ENCODE measurements around the gene CSMD2. TPM values are rescaled to one million over a fixed set of nuclear protein-coding genes. Genes with fewer than 3 reads are reported as not detected.

The CSMD2 gene
- total RNA-seq, 5 donors from 2014 or later (not counting 1 experiment from before 2014, with no cell fraction given): 0.03 TPM; not detected in 4

DNA sequence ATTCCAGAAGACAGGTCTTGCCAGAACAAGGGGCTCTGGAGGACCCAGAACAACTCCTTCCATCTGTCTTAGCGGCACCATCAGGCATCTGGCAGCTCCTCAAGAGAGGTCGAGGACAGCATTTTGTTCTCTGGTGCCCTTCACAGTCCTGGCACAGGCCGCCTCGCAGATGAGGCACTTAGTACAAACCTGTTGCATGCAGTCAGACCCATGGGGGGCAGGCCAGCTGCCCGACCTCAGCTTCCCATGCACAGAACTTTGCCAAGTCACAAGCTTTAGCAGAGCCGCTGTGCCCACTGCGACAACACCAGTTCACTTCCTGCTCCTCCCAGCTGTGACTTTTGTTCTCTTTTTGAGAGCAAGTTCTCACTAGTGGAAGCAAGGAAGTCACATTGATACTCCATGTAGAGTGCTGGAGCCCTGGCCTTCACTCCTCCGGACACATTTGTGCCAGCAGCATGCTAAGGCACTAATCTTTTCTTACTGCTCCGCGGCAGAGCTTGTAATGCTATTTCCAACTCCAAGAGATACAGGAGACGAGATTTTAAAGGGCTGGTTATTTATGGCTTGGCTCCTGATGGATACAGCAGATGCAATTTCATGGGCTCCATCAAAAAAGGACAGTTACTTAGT, 256.6 kb downstream of the CSMD2 start:
- no peaks in the 10 kb centered on the region for H3K4me1 Mint-ChIP-seq
- 73% methylated on average over 7 of the region's 11 CpGs for whole genome bisulfite sequencing (ENCODE audit: insufficient coverage)

DNA sequence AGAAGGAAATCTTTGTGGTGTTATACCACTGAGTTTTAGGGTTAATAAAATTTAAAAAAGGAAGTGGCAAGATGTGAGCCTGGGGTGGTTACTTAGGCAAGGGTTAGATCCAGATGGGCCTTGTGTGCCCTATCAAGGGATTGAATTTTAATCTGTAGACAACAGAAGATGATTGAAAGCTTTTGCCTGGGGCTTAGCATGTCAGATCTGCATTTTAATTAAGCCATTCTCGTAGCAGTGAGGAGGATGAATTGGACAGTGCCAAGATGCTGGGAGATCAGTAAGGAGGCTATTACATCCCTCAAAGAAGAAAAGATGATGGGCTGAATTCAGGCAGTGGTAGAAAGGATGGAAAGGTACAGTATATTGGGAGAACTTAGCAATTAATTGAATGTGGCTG, 258.9 kb downstream of the CSMD2 start:
- Mint-ChIP-seq H3K27me3 (peaks cover 13 to 40% of the 10 kb centered on the region in 2 donors), H3K27ac (no peak overlapping the region), H3K4me3 (no peak overlapping the region), H3K9me3 (peaks cover 0 to 11% (median 0%) of the 10 kb centered on the region in 3 donors), H3K36me3 (no peaks in the 10 kb centered on the region), H3K4me1 (no peaks in the 10 kb centered on the region)
- Histone ChIP-seq H3K27me3 (replicated peaks in 1 of 2; ENCODE audit: control insufficient read depth in 2 of 2, extremely low read depth in 1 of 2, insufficient read depth in 2 of 2, low read length in 1 of 2) (peaks cover 0 to 12% of the 10 kb centered on the region in 2 experiments), H3K36me3 (ENCODE audit: control insufficient read depth in 2 of 2, extremely low read depth in 1 of 2, insufficient read depth in 1 of 2, low read length in 1 of 2) (no peaks in the 10 kb centered on the region), H3K4me1 (ENCODE audit: control insufficient read depth in 1 of 2, extremely low read depth in 1 of 2, insufficient read depth in 2 of 2, low read length in 2 of 2) (no peaks in the 10 kb centered on the region), H3K27ac (ENCODE audit: low read length) (no peak overlapping the region), H3K4me3 (ENCODE audit: control insufficient read depth in 1 of 2, extremely low read depth in 1 of 2, low read length in 1 of 2) (no peak overlapping the region), H3K9me3 (no peaks in the 10 kb centered on the region)
- no peak for DNase-seq
- CTCF ChIA-PET: no interaction called here
- 75% methylated on average over 1 of the region's 1 CpG for WGBS (ENCODE audit: insufficient coverage)
- POLR2A ChIA-PET: no interaction called here
- no peak for ATAC-seq (replicated peaks in 1 of 4)

More for the DNA sequence above, 256.6 kb downstream of the CSMD2 start:
- Mint-ChIP-seq H3K4me3 (no peak overlapping the region), H3K27ac (no peak overlapping the region), H3K27me3 (peaks cover 15 to 34% of the 10 kb centered on the region in 2 donors), H3K9me3 (peaks cover 0 to 11% (median 0%) of the 10 kb centered on the region in 3 donors), H3K36me3 (no peaks in the 10 kb centered on the region)
- H3K4me3 ChIP-seq (ENCODE audit: control insufficient read depth in 1 of 2, extremely low read depth in 1 of 2, low read length in 1 of 2): no peak overlapping the region
- peaks cover 0 to 16% of the 10 kb centered on the region in 2 experiments for H3K27me3 ChIP-seq (replicated peaks in 1 of 2; ENCODE audit: control insufficient read depth in 2 of 2, extremely low read depth in 1 of 2, insufficient read depth in 2 of 2, low read length in 1 of 2)
- H3K27ac ChIP-seq (ENCODE audit: low read length): no peak overlapping the region
- no peaks in the 10 kb centered on the region for H3K9me3 ChIP-seq
- no peak for ATAC-seq (replicated peaks in 1 of 4)
- H3K4me1 ChIP-seq (ENCODE audit: control insufficient read depth in 1 of 2, extremely low read depth in 1 of 2, insufficient read depth in 2 of 2, low read length in 2 of 2): no peaks in the 10 kb centered on the region
- no peaks in the 10 kb centered on the region for H3K36me3 ChIP-seq (ENCODE audit: control insufficient read depth in 2 of 2, extremely low read depth in 1 of 2, insufficient read depth in 1 of 2, low read length in 1 of 2)
- ChIA-PET POLR2A (no interaction called here), CTCF (no interaction called here)
- DNase-seq: no peak

DNA sequence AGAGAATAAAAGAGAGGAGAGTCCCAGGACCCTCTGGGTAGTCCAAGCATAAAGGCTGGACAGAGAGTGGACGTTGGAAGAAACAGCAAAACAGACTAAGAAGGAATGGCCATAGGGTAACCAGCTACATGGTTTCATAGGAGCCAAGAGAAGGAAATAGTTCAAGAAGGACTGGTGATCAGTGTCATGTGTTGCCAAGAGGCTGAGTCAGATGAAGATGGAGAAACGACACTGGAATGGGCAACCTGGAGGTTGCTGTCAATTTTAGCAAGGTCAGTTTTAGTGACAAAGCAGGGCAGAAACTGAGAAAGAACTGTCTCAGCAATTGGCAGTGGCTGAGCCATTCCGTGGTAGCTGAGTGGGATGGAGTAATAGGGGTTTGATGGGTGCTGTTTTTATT, 259.8 kb downstream of the CSMD2 start:
- no peaks in the 10 kb centered on the region for H3K36me3 ChIP-seq (ENCODE audit: control insufficient read depth in 2 of 2, extremely low read depth in 1 of 2, insufficient read depth in 1 of 2, low read length in 1 of 2)
- H3K36me3 Mint-ChIP-seq: no peaks in the 10 kb centered on the region
- H3K4me3 ChIP-seq (ENCODE audit: control insufficient read depth in 1 of 2, extremely low read depth in 1 of 2, low read length in 1 of 2): no peak overlapping the region
- no peaks in the 10 kb centered on the region for H3K4me1 Mint-ChIP-seq
- H3K27me3 Mint-ChIP-seq: peaks cover 14 to 36% of the 10 kb centered on the region in 2 donors
- H3K27ac Mint-ChIP-seq: no peak overlapping the region
- ChIA-PET POLR2A (no interaction called here), CTCF (no interaction called here)
- no peaks in the 10 kb centered on the region for H3K9me3 ChIP-seq
- no peaks in the 10 kb centered on the region for H3K4me1 ChIP-seq (ENCODE audit: control insufficient read depth in 1 of 2, extremely low read depth in 1 of 2, insufficient read depth in 2 of 2, low read length in 2 of 2)
- H3K4me3 Mint-ChIP-seq: no peak overlapping the region
- peaks cover 0 to 11% (median 0%) of the 10 kb centered on the region in 3 donors for H3K9me3 Mint-ChIP-seq
- no peak overlapping the region for H3K27ac ChIP-seq (ENCODE audit: low read length)
- ATAC-seq (replicated peaks in 1 of 4) (no peak), DNase-seq (no peak)
- 35% methylated on average over 3 of the region's 3 CpGs for WGBS (ENCODE audit: insufficient coverage)
- peaks cover 0 to 9% of the 10 kb centered on the region in 2 experiments for H3K27me3 ChIP-seq (replicated peaks in 1 of 2; ENCODE audit: control insufficient read depth in 2 of 2, extremely low read depth in 1 of 2, insufficient read depth in 2 of 2, low read length in 1 of 2)

DNA sequence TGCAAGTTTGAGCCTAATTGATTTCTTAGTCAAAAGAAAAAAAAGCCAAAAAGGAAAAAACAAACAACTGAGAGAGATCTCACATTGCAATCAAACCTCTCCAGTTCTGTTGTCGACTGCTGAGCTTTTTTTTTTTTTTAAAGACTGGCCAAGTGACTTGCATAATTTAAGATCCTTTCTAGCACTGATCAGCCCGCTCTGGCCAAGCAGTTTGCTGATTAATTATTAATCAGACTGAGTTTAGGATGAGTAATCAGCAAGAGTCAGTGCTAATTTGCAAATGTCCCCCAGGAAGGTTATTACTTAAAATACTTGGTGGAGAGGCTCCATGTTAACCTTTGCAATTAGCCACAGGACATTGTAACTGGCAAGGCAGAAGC, 261.8 kb downstream of the CSMD2 start:
- WGBS (ENCODE audit: insufficient coverage): no CpG with 5 or more reads among the region's 2 CpGs
- no peaks in the 10 kb centered on the region for H3K36me3 ChIP-seq (ENCODE audit: control insufficient read depth in 2 of 2, extremely low read depth in 1 of 2, insufficient read depth in 1 of 2, low read length in 1 of 2)
- Mint-ChIP-seq H3K9me3 (peaks cover 0 to 11% (median 0%) of the 10 kb centered on the region in 3 donors), H3K27ac (no peak overlapping the region), H3K27me3 (peaks cover 14 to 34% of the 10 kb centered on the region in 2 donors), H3K4me3 (no peak overlapping the region), H3K4me1 (no peaks in the 10 kb centered on the region), H3K36me3 (no peaks in the 10 kb centered on the region)
- ChIA-PET POLR2A (no interaction called here), CTCF (no interaction called here)
- H3K27ac ChIP-seq (ENCODE audit: low read length): no peak overlapping the region
- no peak for ATAC-seq (replicated peaks in 1 of 4)
- H3K4me3 ChIP-seq (ENCODE audit: control insufficient read depth in 1 of 2, extremely low read depth in 1 of 2, low read length in 1 of 2): no peak overlapping the region
- no peaks in the 10 kb centered on the region for H3K4me1 ChIP-seq (ENCODE audit: control insufficient read depth in 1 of 2, extremely low read depth in 1 of 2, insufficient read depth in 2 of 2, low read length in 2 of 2)
- DNase-seq: no peak
- H3K27me3 ChIP-seq (replicated peaks in 1 of 2; ENCODE audit: control insufficient read depth in 2 of 2, extremely low read depth in 1 of 2, insufficient read depth in 2 of 2, low read length in 1 of 2): peaks cover 0 to 17% of the 10 kb centered on the region in 2 experiments
- H3K9me3 ChIP-seq: no peaks in the 10 kb centered on the region

DNA sequence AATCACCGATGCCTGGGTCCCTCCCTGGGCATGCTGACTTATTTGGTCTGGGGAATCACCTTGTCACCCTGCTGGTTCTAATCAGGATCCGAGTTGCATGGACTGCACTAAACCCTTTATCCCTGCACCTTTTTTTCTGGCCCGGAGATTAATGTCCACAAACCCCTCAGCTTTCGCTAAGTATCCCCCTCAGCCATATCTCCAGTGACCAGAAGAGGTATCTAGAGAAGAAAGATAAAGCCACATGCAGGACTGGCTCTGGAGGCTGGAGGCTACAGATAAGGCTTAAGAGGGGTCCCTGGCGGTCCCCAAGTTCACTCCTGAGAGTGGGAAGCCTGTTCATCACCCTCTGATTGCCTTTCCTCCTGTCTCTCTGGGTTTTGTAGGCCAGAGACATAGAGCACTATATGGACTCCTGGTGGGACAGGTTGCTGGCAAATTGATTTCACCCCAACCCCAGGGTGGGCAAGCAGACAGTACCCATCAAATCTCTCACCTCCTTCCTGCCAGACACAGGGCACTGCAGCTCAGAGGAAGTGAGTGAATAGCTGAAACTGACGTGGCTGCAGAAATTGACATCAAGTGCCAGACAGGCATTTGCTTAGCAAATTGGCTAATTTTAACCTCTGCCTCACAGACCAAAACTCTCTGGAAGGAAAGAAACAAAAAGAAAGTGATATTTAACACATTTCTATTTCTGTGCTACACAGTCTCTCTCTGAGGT, 262.4 kb downstream of the CSMD2 start:
- H3K27me3 Mint-ChIP-seq: peaks cover 14 to 34% of the 10 kb centered on the region in 2 donors
- Histone ChIP-seq H3K4me1 (ENCODE audit: control insufficient read depth in 1 of 2, extremely low read depth in 1 of 2, insufficient read depth in 2 of 2, low read length in 2 of 2) (no peaks in the 10 kb centered on the region), H3K9me3 (no peaks in the 10 kb centered on the region), H3K27ac (ENCODE audit: low read length) (no peak overlapping the region), H3K4me3 (ENCODE audit: control insufficient read depth in 1 of 2, extremely low read depth in 1 of 2, low read length in 1 of 2) (no peak overlapping the region), H3K27me3 (replicated peaks in 1 of 2; ENCODE audit: control insufficient read depth in 2 of 2, extremely low read depth in 1 of 2, insufficient read depth in 2 of 2, low read length in 1 of 2) (peaks cover 0 to 16% of the 10 kb centered on the region in 2 experiments), H3K36me3 (ENCODE audit: control insufficient read depth in 2 of 2, extremely low read depth in 1 of 2, insufficient read depth in 1 of 2, low read length in 1 of 2) (no peaks in the 10 kb centered on the region)
- H3K27ac Mint-ChIP-seq: no peak overlapping the region
- CTCF ChIA-PET: no interaction called here
- WGBS (ENCODE audit: insufficient coverage): 71% methylated on average over 1 of the region's 6 CpGs
- H3K4me1 Mint-ChIP-seq: no peaks in the 10 kb centered on the region
- ATAC-seq (replicated peaks in 1 of 4) (no peak), DNase-seq (no peak)
- H3K4me3 Mint-ChIP-seq: no peak overlapping the region
- peaks cover 0 to 11% (median 0%) of the 10 kb centered on the region in 3 donors for H3K9me3 Mint-ChIP-seq
- POLR2A ChIA-PET: no interaction called here
- no peaks in the 10 kb centered on the region for H3K36me3 Mint-ChIP-seq

DNA sequence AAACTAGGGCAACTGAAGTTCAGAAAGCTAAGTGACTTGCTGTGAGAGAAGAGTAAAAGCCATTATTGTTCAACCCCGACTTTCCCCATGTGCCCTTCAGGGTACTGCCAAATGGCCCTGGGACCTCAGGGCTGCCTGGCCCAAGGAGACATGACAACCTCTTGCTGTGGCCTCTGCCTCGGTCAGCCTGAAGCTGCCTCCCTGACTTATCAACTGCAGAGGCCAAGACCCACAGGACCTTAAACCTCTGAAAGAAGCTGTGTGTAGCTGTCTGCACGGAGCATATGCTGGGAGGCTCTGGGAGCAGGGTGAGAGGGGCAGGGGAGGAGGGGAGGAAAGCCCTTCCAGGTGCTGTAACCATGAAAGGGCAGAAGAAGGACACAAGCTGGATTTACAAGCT, 265.3 kb downstream of the CSMD2 start:
- no peaks in the 10 kb centered on the region for H3K4me1 ChIP-seq (ENCODE audit: control insufficient read depth in 1 of 2, extremely low read depth in 1 of 2, insufficient read depth in 2 of 2, low read length in 2 of 2)
- H3K27me3 Mint-ChIP-seq: peaks cover 16 to 33% of the 10 kb centered on the region in 2 donors
- 57% methylated on average over 3 of the region's 3 CpGs for WGBS (ENCODE audit: insufficient coverage)
- H3K36me3 ChIP-seq (ENCODE audit: control insufficient read depth in 2 of 2, extremely low read depth in 1 of 2, insufficient read depth in 1 of 2, low read length in 1 of 2): no peaks in the 10 kb centered on the region
- H3K36me3 Mint-ChIP-seq: no peaks in the 10 kb centered on the region
- ATAC-seq (replicated peaks in 1 of 4): no peak
- no peak for DNase-seq
- H3K9me3 Mint-ChIP-seq: peaks cover 0 to 4% (median 0%) of the 10 kb centered on the region in 3 donors
- no peak overlapping the region for H3K4me3 ChIP-seq (ENCODE audit: control insufficient read depth in 1 of 2, extremely low read depth in 1 of 2, low read length in 1 of 2)
- no peaks in the 10 kb centered on the region for H3K9me3 ChIP-seq
- H3K27ac ChIP-seq (ENCODE audit: low read length): no peak overlapping the region
- H3K4me3 Mint-ChIP-seq: no peak overlapping the region
- peaks cover 0 to 23% of the 10 kb centered on the region in 2 experiments for H3K27me3 ChIP-seq (replicated peaks in 1 of 2; ENCODE audit: control insufficient read depth in 2 of 2, extremely low read depth in 1 of 2, insufficient read depth in 2 of 2, low read length in 1 of 2)
- no peaks in the 10 kb centered on the region for H3K4me1 Mint-ChIP-seq
- H3K27ac Mint-ChIP-seq: no peak overlapping the region
- CTCF ChIA-PET: no interaction called here
- POLR2A ChIA-PET: interaction anchor here in 1 of 2 donors (0.5 kb wide), 1 partner anchor 8 kb away, joined by 5 read pairs; no protein-coding TSS in a partner anchor
